ENCODE data around the gene GLIPR1. TPM values are rescaled to one million over a fixed set of nuclear protein-coding genes. Genes with fewer than 3 reads are reported as not detected.
A peak's percentile ranks its signal among the peaks of the same experiment; 100 is the strongest.

The GLIPR1 gene
- total RNA-seq, 1 donor from 2014 or later: 39.6 TPM

GRCh38 chr12:75477137-75477536 lies 3.4 kb upstream of the GLIPR1 start:
- DNase-seq (ENCODE audit: low read depth): no peak
- H3K4me3 ChIP-seq (ENCODE audit: low read depth, low read length): no peak overlapping the region
- no peak for TF ChIP-seq CTCF (conservative IDR thresholded peaks at IDR 0.05; ENCODE audit: low read depth, low read length)

DNA sequence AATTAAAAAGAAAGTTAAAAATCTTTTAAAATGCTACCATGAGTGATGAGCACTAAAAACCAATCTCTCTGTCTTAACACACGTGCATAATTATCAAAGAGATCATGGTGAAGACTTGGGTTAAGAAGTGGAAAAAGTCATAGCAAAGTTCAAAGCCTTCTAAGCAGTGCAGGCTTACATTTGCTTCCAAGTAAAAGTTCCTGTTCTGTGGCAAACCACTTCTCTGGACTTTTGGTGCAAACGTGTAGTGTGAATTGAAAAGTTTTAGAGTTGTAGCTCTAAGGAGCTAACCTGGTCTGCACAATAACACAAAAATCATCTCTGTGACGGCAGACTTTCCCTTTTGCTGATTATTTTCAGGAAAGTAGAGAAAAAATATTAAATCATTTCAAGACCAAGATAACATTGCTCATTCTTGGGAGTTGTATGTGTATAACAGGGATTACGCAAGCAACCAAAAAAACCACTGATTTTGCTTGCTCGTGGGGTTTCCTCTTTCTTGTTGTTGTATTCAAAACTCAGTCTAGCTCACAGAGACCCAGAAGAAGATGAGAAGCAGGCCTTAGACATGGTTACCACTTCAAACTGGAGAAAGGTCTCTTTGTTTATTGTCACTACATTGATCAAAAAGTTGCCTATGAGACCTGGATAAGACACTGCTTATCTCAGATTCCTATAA lies 2.3 kb upstream of the GLIPR1 start:
- no peak overlapping the region for H3K4me3 ChIP-seq (ENCODE audit: low read depth, low read length)
- no peak for DNase-seq (ENCODE audit: low read depth)
- no peak for TF ChIP-seq CTCF (conservative IDR thresholded peaks at IDR 0.05; ENCODE audit: low read depth, low read length)

GRCh38 chr12:75479963-75480461 lies 543 bp upstream of the GLIPR1 start:
- peak; percentile 52 for DNase-seq (ENCODE audit: low read depth)
- peak overlapping the region; percentile 45 for H3K4me3 ChIP-seq (ENCODE audit: low read depth, low read length)
- no peak for TF ChIP-seq CTCF (conservative IDR thresholded peaks at IDR 0.05; ENCODE audit: low read depth, low read length)

- no peak for DNase-seq (ENCODE audit: low read depth)
- TF ChIP-seq CTCF (conservative IDR thresholded peaks at IDR 0.05; ENCODE audit: low read depth, low read length): no peak
- H3K4me3 ChIP-seq (ENCODE audit: low read depth, low read length): peak overlapping the region; percentile 45
Observed at GRCh38 chr12:75481013-75481705, 604 bp downstream of the GLIPR1 start.

GRCh38 chr12:75481774-75482173 lies 1.2 kb downstream of the GLIPR1 start:
- DNase-seq (ENCODE audit: low read depth): no peak
- peak overlapping the region; percentile 45 for H3K4me3 ChIP-seq (ENCODE audit: low read depth, low read length)
- no peak for TF ChIP-seq CTCF (conservative IDR thresholded peaks at IDR 0.05; ENCODE audit: low read depth, low read length)

GRCh38 chr12:75482646-75483045 lies 2.1 kb downstream of the GLIPR1 start:
- no peak for TF ChIP-seq CTCF (conservative IDR thresholded peaks at IDR 0.05; ENCODE audit: low read depth, low read length)
- no peak overlapping the region for H3K4me3 ChIP-seq (ENCODE audit: low read depth, low read length)

More at GRCh38 chr12:75482646-75483045, 2.1 kb downstream of the GLIPR1 start:
- DNase-seq (ENCODE audit: low read depth): no peak
